GM18907 (cell line): Measurements from ENCODE around the gene PNCK.

Experiments used
- ATAC-seq: cut with Tn5 transposase; IDR thresholded peaks from one replicate; pipeline ENCODE4 v1.9.1; 2021; ENCODE audit warnings: mild to moderate bottlenecking, moderate library complexity; ENCODE audit not compliant: unreplicated experiment

Gene PNCK

GRCh38 chrX:153662266-153662665 lies 11.3 kb downstream of the PNCK start:
- no peak for ATAC-seq

- no peak for ATAC-seq
Observed at GRCh38 chrX:153659268-153659667, 14.3 kb downstream of the PNCK start.

GRCh38 chrX:153657161-153657560 lies 16.5 kb downstream of the PNCK start:
- ATAC-seq, result no peak

GRCh38 chrX:153653556-153653955 lies 20.1 kb downstream of the PNCK start:
- ATAC-seq, result no peak

- ATAC-seq, result peak; percentile 53
Observed at GRCh38 chrX:153651540-153652079, 22.0 kb downstream of the PNCK start.

- no peak for ATAC-seq
Observed at GRCh38 chrX:153650959-153651358, 22.7 kb downstream of the PNCK start.

GRCh38 chrX:153649915-153650782 lies 23.5 kb downstream of the PNCK start:
- no peak for ATAC-seq

- peak; percentile 49 for ATAC-seq
Observed at GRCh38 chrX:153649178-153649914, 24.3 kb downstream of the PNCK start.

GRCh38 chrX:153648358-153649177 lies 25.0 kb downstream of the PNCK start:
- ATAC-seq, result no peak

- no peak for ATAC-seq
Observed at GRCh38 chrX:153647461-153648357, 25.9 kb downstream of the PNCK start.

GRCh38 chrX:153646620-153647373 lies 26.8 kb downstream of the PNCK start, which contains the start of gene DUSP9:
DUSP9 (plus strand) TSS chrX:153647203; CDS start chrX:153647954, 751 bp downstream.
- no peak for ATAC-seq

GRCh38 chrX:153645921-153646488 lies 27.6 kb downstream of the PNCK start:
- ATAC-seq, result no peak

GRCh38 chrX:153645151-153645550 lies 28.5 kb downstream of the PNCK start:
- ATAC-seq, result no peak

- ATAC-seq, result no peak
Observed at GRCh38 chrX:153644356-153645125, 29.1 kb downstream of the PNCK start.

GRCh38 chrX:153643431-153644351 lies 29.9 kb downstream of the PNCK start:
- no peak for ATAC-seq

- ATAC-seq, result no peak
Observed at GRCh38 chrX:153642655-153643430, 30.8 kb downstream of the PNCK start.
